ENCODE results near the gene TSHZ2.

Gene TSHZ2

GRCh38 chr20:53091789-53092188 lies 119.6 kb downstream of the TSHZ2 start:
- no peak for DNase-seq

- no peak for DNase-seq
Observed at GRCh38 chr20:53092772-53093300, 120.7 kb downstream of the TSHZ2 start.

- DNase-seq, result peak; percentile 62
Observed at GRCh38 chr20:53097371-53097770, 125.2 kb downstream of the TSHZ2 start.

GRCh38 chr20:53097791-53098190 lies 125.6 kb downstream of the TSHZ2 start:
- peak; percentile 34 for DNase-seq

GRCh38 chr20:53098621-53099020 lies 126.5 kb downstream of the TSHZ2 start:
- no peak for DNase-seq

GRCh38 chr20:53099856-53100255 lies 127.7 kb downstream of the TSHZ2 start:
- no peak for DNase-seq

GRCh38 chr20:53100476-53100911 lies 128.3 kb downstream of the TSHZ2 start:
- DNase-seq, result no peak

- DNase-seq, result peak; percentile 53
Observed at GRCh38 chr20:53101992-53102760, 130.0 kb downstream of the TSHZ2 start.

GRCh38 chr20:53103124-53103523 lies 131.0 kb downstream of the TSHZ2 start:
- no peak for DNase-seq

- DNase-seq, result no peak
Observed at GRCh38 chr20:53104884-53105283, 132.7 kb downstream of the TSHZ2 start.

- DNase-seq, result no peak
Observed at GRCh38 chr20:53116733-53117132, 144.6 kb downstream of the TSHZ2 start.

- DNase-seq, result no peak
Observed at GRCh38 chr20:53122853-53123252, 150.7 kb downstream of the TSHZ2 start.

GRCh38 chr20:53124075-53124551 lies 152.0 kb downstream of the TSHZ2 start:
- peak; percentile 35 for DNase-seq

- no peak for DNase-seq
Observed at GRCh38 chr20:53124803-53125202, 152.6 kb downstream of the TSHZ2 start.

GRCh38 chr20:53126185-53126584 lies 154.0 kb downstream of the TSHZ2 start:
- no peak for DNase-seq

- DNase-seq, result no peak
Observed at GRCh38 chr20:53127027-53127426, 154.9 kb downstream of the TSHZ2 start.

- no peak for DNase-seq
Observed at GRCh38 chr20:53128004-53128403, 155.8 kb downstream of the TSHZ2 start.

GRCh38 chr20:53129563-53129962 lies 157.4 kb downstream of the TSHZ2 start:
- no peak for DNase-seq

GRCh38 chr20:53130795-53131194 lies 158.6 kb downstream of the TSHZ2 start:
- no peak for DNase-seq

- DNase-seq, result no peak
Observed at GRCh38 chr20:53133125-53133524, 161.0 kb downstream of the TSHZ2 start.

GRCh38 chr20:53133628-53134027 lies 161.5 kb downstream of the TSHZ2 start:
- DNase-seq, result no peak

- DNase-seq, result no peak
Observed at GRCh38 chr20:53136473-53136872, 164.3 kb downstream of the TSHZ2 start.

- no peak for DNase-seq
Observed at GRCh38 chr20:53138454-53139262, 166.5 kb downstream of the TSHZ2 start.

All from right hindlimb (tissue), 1 donor.